KMS-11 (cell line): ENCODE measurements around the gene ZNF655.

Experiments used
- H2AFZ ChIP-seq: fragments of 200-600 bp; sonication (generic); 2 replicates; pipeline ENCODE4 v1.6.1; 2016; ENCODE audit warnings: antibody characterized with exemption, mixed run types, low read depth
- H3K27ac ChIP-seq: fragments of 200-600 bp; sonication (generic); 2 replicates; pipeline ENCODE4 v1.6.1; 2016; ENCODE audit warnings: mild to moderate bottlenecking, mixed run types
- H3K27me3 ChIP-seq: fragments of 200-600 bp; sonication (generic); 2 replicates; pipeline ENCODE4 v1.6.1; 2017; ENCODE audit warnings: mild to moderate bottlenecking, low read depth, mixed run types, moderate library complexity; ENCODE audit not compliant: insufficient read depth
- H3K36me3 ChIP-seq: fragments of 200-600 bp; sonication (generic); 2 replicates; pipeline ENCODE4 v1.6.1; 2017; ENCODE audit warnings: mild to moderate bottlenecking, mixed run types; ENCODE audit not compliant: insufficient read depth
- H3K4me1 ChIP-seq: fragments of 200-600 bp; sonication (generic); 2 replicates; pipeline ENCODE4 v1.6.1; 2016; ENCODE audit warnings: mild to moderate bottlenecking, low read depth, mixed run types; ENCODE audit not compliant: poor library complexity, severe bottlenecking
- H3K4me2 ChIP-seq: fragments of 200-600 bp; sonication (generic); 2 replicates; pipeline ENCODE4 v1.7.0; 2016; ENCODE audit warnings: mild to moderate bottlenecking, mixed run types
- H3K4me3 ChIP-seq: fragments of 200-600 bp; sonication (generic); IDR thresholded peaks from 2 replicates; pipeline ENCODE4 v1.6.1; 2017; ENCODE audit warnings: low read depth, low read length, mixed read lengths; ENCODE audit not compliant: insufficient read depth
- H3K79me2 ChIP-seq: fragments of 200-600 bp; sonication (generic); 2 replicates; pipeline ENCODE4 v1.6.1; 2016; ENCODE audit warnings: low read depth, mixed run types; ENCODE audit not compliant: insufficient read depth
- H3K9ac ChIP-seq: fragments of 200-600 bp; sonication (generic); 2 replicates; pipeline ENCODE4 v1.6.1; 2016; ENCODE audit warnings: mild to moderate bottlenecking, mixed run types
- H4K20me1 ChIP-seq: fragments of 200-600 bp; sonication (generic); 2 replicates; pipeline ENCODE4 v1.6.1; 2016; ENCODE audit warnings: mild to moderate bottlenecking, mixed run types; ENCODE audit not compliant: insufficient read depth
- CTCF ChIP-seq: fragments of 200-600 bp; sonication (generic); conservative IDR thresholded peaks from 2 replicates; pipeline ENCODE4 v1.6.1; 2017; ENCODE audit warnings: low read depth, mild to moderate bottlenecking, antibody characterized with exemption, low read length, moderate library complexity, mixed read lengths

The ZNF655 gene

GRCh38 chr7:99551334-99551733, 7.1 kb upstream of the ZNF655 start:
- Histone ChIP-seq H3K4me2 (no peak overlapping the region), H4K20me1 (no peaks in the 10 kb centered on the region), H3K4me1 (no peaks in the 10 kb centered on the region), H3K4me3 (no peak overlapping the region), H3K27me3 (no peaks in the 10 kb centered on the region), H3K79me2 (no peaks in the 10 kb centered on the region), H3K27ac (no peak overlapping the region), H3K36me3 (no peaks in the 10 kb centered on the region), H2AFZ (no peak overlapping the region), H3K9ac (no peak overlapping the region)
- TF ChIP-seq CTCF: no peak

- Histone ChIP-seq H3K4me2 (no peak within 1 kb of the TSS), H3K4me3 (no peak within 1 kb of the TSS), H4K20me1 (no peaks in the 10 kb centered on the region), H3K4me1 (peaks cover 2% of the 10 kb centered on the region), H2AFZ (no peak within 1 kb of the TSS), H3K79me2 (no peaks in the 10 kb centered on the region), H3K36me3 (no peaks in the 10 kb centered on the region), H3K27me3 (no peaks in the 10 kb centered on the region), H3K9ac (no peak within 1 kb of the TSS), H3K27ac (no peak within 1 kb of the TSS)
- TF ChIP-seq CTCF: no peak
Measured at GRCh38 chr7:99551767-99552463, 6.5 kb upstream of the ZNF655 start, which contains the start of gene FAM200A. TSS of gene FAM200A (minus strand) at chr7:99552114. CDS start at chr7:99548407, 3,707 bp downstream.

DNA sequence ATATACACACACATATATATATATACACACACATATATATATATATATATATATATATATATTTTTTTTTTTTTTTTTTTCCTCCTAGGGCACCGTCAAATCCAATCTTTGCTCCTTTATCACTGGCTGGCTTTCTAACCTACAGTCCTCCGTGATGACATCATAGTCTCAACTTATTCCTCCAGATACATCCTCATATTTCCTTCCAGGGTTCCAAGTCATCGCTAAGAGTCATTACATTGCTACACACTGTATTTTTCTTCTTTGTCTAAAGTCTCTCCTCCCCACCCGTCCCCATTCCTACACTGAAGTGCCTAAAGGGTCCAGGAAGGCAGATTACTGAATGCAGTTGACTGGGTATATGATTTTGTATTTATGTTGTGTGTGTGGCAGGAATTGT, 5.4 kb upstream of the ZNF655 start:
- Histone ChIP-seq H3K4me3 (no peak overlapping the region), H3K79me2 (no peaks in the 10 kb centered on the region), H3K27ac (no peak overlapping the region), H4K20me1 (no peaks in the 10 kb centered on the region), H3K27me3 (no peaks in the 10 kb centered on the region), H3K36me3 (no peaks in the 10 kb centered on the region), H3K4me2 (no peak overlapping the region), H3K9ac (no peak overlapping the region), H3K4me1 (peaks cover 8% of the 10 kb centered on the region), H2AFZ (no peak overlapping the region)
- TF ChIP-seq CTCF: no peak

DNA sequence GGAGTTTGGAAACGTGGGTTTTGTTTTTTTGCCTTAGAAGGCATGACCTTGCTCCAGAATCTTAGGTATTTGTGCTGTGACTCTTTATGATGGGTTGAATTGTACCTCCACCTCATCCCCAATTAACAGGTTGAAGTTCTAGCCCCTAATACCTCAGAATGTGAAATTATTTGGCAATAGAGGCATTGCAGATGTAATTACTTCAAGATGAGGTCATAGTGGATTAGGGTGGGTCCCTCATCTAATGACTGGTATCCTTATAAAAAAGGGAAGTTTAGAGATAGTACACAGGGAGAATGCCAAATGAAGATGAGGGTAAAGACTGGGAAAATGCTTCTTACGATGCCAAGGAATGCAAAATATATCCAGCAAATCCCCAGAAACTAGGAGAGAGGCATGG, 3.5 kb upstream of the ZNF655 start:
- H3K9ac ChIP-seq: no peak overlapping the region
- H3K36me3 ChIP-seq: no peaks in the 10 kb centered on the region
- H3K79me2 ChIP-seq: peaks cover 13% of the 10 kb centered on the region
- peaks cover 8% of the 10 kb centered on the region for H3K4me1 ChIP-seq
- no peaks in the 10 kb centered on the region for H3K27me3 ChIP-seq
- no peak overlapping the region for H2AFZ ChIP-seq
- no peak overlapping the region for H3K4me2 ChIP-seq
- no peak for TF ChIP-seq CTCF
- no peaks in the 10 kb centered on the region for H4K20me1 ChIP-seq
- H3K27ac ChIP-seq: no peak overlapping the region
- H3K4me3 ChIP-seq: no peak overlapping the region
